ENCODE data around the gene MCRS1. TPM values are rescaled to one million over a fixed set of nuclear protein-coding genes. Genes with fewer than 3 reads are reported as not detected.

The MCRS1 gene
- total RNA-seq, 1 donor from 2014 or later: 39.3 TPM

- ATAC-seq (peak; percentile 6), DNase-seq (ENCODE audit: low spot score) (no peak)
- intact Hi-C loops (cut with DNase I): no loop called here
These were observed 16.6 kb upstream of the MCRS1 start for GRCh38 chr12:49584591-49584990.

- ATAC-seq (peak; percentile 38), DNase-seq (ENCODE audit: low spot score) (no peak)
- intact Hi-C loops (cut with DNase I): no loop called here
These were observed 15.6 kb upstream of the MCRS1 start for GRCh38 chr12:49583366-49584094.

- ATAC-seq (peak; percentile 43), DNase-seq (ENCODE audit: low spot score) (peak; percentile 31)
- intact Hi-C loops (cut with DNase I): no loop called here
These were observed 14.9 kb upstream of the MCRS1 start for GRCh38 chr12:49582850-49583249.

GRCh38 chr12:49582201-49582600 is 14.3 kb upstream of the MCRS1 start:
- intact Hi-C loops (cut with DNase I): no loop called here
- DNase-seq (ENCODE audit: low spot score): no peak
- ATAC-seq: no peak

- intact Hi-C loops (cut with DNase I): no loop called here
- peak; percentile 82 for DNase-seq (ENCODE audit: low spot score)
- peak; percentile 72 for ATAC-seq
These were observed 12.9 kb upstream of the MCRS1 start for GRCh38 chr12:49580572-49581535.

- intact Hi-C loops (cut with DNase I): no loop called here
- no peak for ATAC-seq
These were observed 10.7 kb upstream of the MCRS1 start for GRCh38 chr12:49578471-49579112.

GRCh38 chr12:49577589-49578315 is 9.8 kb upstream of the MCRS1 start:
- no peak for DNase-seq (ENCODE audit: low spot score)
- intact Hi-C loops (cut with DNase I): no loop called here
- ATAC-seq: no peak

More at GRCh38 chr12:49578471-49579112, 10.7 kb upstream of the MCRS1 start:
- DNase-seq (ENCODE audit: low spot score): no peak

GRCh38 chr12:49568442-49569162 is 660 bp upstream of the MCRS1 start:
- peak; percentile 44 for ATAC-seq
- no peak for DNase-seq (ENCODE audit: low spot score)
- intact Hi-C loops (cut with DNase I): no loop called here

- DNase-seq (ENCODE audit: low spot score) (no peak), ATAC-seq (no peak)
- intact Hi-C loops (cut with DNase I): no loop called here
These were observed 686 bp downstream of the MCRS1 start for GRCh38 chr12:49567302-49567610.

GRCh38 chr12:49566361-49566760 is 1.6 kb downstream of the MCRS1 start:
- ATAC-seq: no peak
- no peak for DNase-seq (ENCODE audit: low spot score)
- intact Hi-C loops (cut with DNase I): no loop called here

- intact Hi-C loops (cut with DNase I): no loop called here
- ATAC-seq (no peak), DNase-seq (ENCODE audit: low spot score) (no peak)
These were observed 2.3 kb downstream of the MCRS1 start for GRCh38 chr12:49565406-49566265.

GRCh38 chr12:49564686-49565405 is 3.1 kb downstream of the MCRS1 start:
- intact Hi-C loops (cut with DNase I): no loop called here
- ATAC-seq (no peak), DNase-seq (ENCODE audit: low spot score) (no peak)

- DNase-seq (ENCODE audit: low spot score) (no peak), ATAC-seq (no peak)
- intact Hi-C loops (cut with DNase I): no loop called here
These were observed 3.8 kb downstream of the MCRS1 start for GRCh38 chr12:49563951-49564685.

GRCh38 chr12:49562831-49563230 is 5.1 kb downstream of the MCRS1 start:
- intact Hi-C loops (cut with DNase I): no loop called here
- ATAC-seq (no peak), DNase-seq (ENCODE audit: low spot score) (no peak)

GRCh38 chr12:49562233-49562632 is 5.7 kb downstream of the MCRS1 start:
- ATAC-seq: no peak
- intact Hi-C loops (cut with DNase I): no loop called here
- DNase-seq (ENCODE audit: low spot score): no peak

- intact Hi-C loops (cut with DNase I): no loop called here
- ATAC-seq (no peak), DNase-seq (ENCODE audit: low spot score) (no peak)
These were observed 7.2 kb downstream of the MCRS1 start for GRCh38 chr12:49560695-49561094.

Measured in sciatic nerve (tissue), 2 donors.